ENCODE results near the gene MGP. TPM values are rescaled to one million over a fixed set of nuclear protein-coding genes. Genes with fewer than 3 reads are reported as not detected.

Gene MGP
- total and polyA plus RNA-seq, 2 of the 13 experiments (the other 11 are each of a cell fraction or from before 2014, with no cell fraction given) = not detected

GRCh38 chr12:14896521-14897169, 11.0 kb upstream of the MGP start:
- ATAC-seq (no peak), FAIRE-seq (no peak), DNase-seq (ENCODE audit: low spot score) (no peak)
- BruUV-seq (replicated peaks) = no TSS peak
- Histone ChIP-seq H3K9ac (ENCODE audit: insufficient read depth, low read depth, low read length) (no peak overlapping the region), H3K4me2 (ENCODE audit: low read depth, low read length) (no peak overlapping the region), H3K27me3 (ENCODE audit: control insufficient read depth in 1 of 2, insufficient read depth in 2 of 2, low read length in 2 of 2) (no peaks in the 10 kb centered on the region), H3K4me3 (replicated peaks in 1 of 3; ENCODE audit: insufficient read depth in 1 of 3, low read depth in 2 of 3, low read length in 3 of 3) (no peak overlapping the region), H3K79me2 (ENCODE audit: insufficient read depth, low read length) (no peaks in the 10 kb centered on the region), H4K20me1 (ENCODE audit: insufficient read depth, low read length) (no peaks in the 10 kb centered on the region), H2AFZ (ENCODE audit: low read length) (no peak overlapping the region), H3K4me1 (ENCODE audit: insufficient read depth, low read length) (no peaks in the 10 kb centered on the region), H3K36me3 (replicated peaks in 1 of 2; ENCODE audit: control insufficient read depth in 1 of 2, insufficient read depth in 2 of 2, low read length in 2 of 2) (no peaks in the 10 kb centered on the region), H3K27ac (ENCODE audit: extremely low read length, insufficient read depth, low read length) (no peak overlapping the region), H3K9me3 (ENCODE audit: low read length) (no peaks in the 10 kb centered on the region)
- ChIA-PET POLR2A (no interaction called here), CTCF (ENCODE audit: low intra/inter-chr PET ratio, low total read pairs) (no interaction called here)
- no peak for TF ChIP-seq SKI (IDR thresholded peaks at IDR 0.05; ENCODE audit: partially characterized antibody)
- no peak for TF ChIP-seq ZNF12 (CRISPR knock-in tag; IDR thresholded peaks at IDR 0.05)
- no peak for TF ChIP-seq ZFP41 (CRISPR knock-in tag; IDR thresholded peaks at IDR 0.05; ENCODE audit: borderline replicate concordance)
- no peak for TF ChIP-seq HBP1 (CRISPR knock-in tag; IDR thresholded peaks at IDR 0.05; ENCODE audit: low read depth)
- TF ChIP-seq ZFP36L1 (CRISPR knock-in tag; IDR thresholded peaks at IDR 0.05) = no peak
- TF ChIP-seq ZNF232 (CRISPR knock-in tag; IDR thresholded peaks at IDR 0.05; ENCODE audit: borderline replicate concordance) = no peak
- no peak for TF ChIP-seq ZNF501 (CRISPR knock-in tag; IDR thresholded peaks at IDR 0.05)
- no peak for TF ChIP-seq GMEB2 (CRISPR knock-in tag; IDR thresholded peaks at IDR 0.05; ENCODE audit: low read depth)
- TF ChIP-seq LCORL (IDR thresholded peaks at IDR 0.05) = no peak
- TF ChIP-seq LCORL (CRISPR knock-in tag; IDR thresholded peaks at IDR 0.05) = no peak
- TF ChIP-seq ZNF761 (CRISPR knock-in tag; conservative IDR thresholded peaks at IDR 0.05) = no peak
- TF ChIP-seq GPN1 (CRISPR knock-in tag; IDR thresholded peaks at IDR 0.05; ENCODE audit: borderline replicate concordance) = no peak
- TF ChIP-seq NR3C1 (CRISPR knock-in tag; IDR thresholded peaks at IDR 0.05) = no peak
- no peak for TF ChIP-seq RFX3 (CRISPR knock-in tag; IDR thresholded peaks at IDR 0.05)
- TF ChIP-seq KDM3A (CRISPR knock-in tag; IDR thresholded peaks at IDR 0.05; ENCODE audit: low read depth) = no peak
- no peak for TF ChIP-seq TAF15 (IDR thresholded peaks at IDR 0.05; ENCODE audit: low read depth, low read length, poor library complexity, severe bottlenecking)
- no peak for TF ChIP-seq ATF2 (CRISPR knock-in tag; IDR thresholded peaks at IDR 0.05)
- TF ChIP-seq DPF2 (CRISPR knock-in tag; IDR thresholded peaks at IDR 0.05; ENCODE audit: borderline replicate concordance, low read depth) = no peak
- no peak for TF ChIP-seq POGK (CRISPR knock-in tag; conservative IDR thresholded peaks at IDR 0.05)
- no peak for TF ChIP-seq ZNF331 (CRISPR knock-in tag; IDR thresholded peaks at IDR 0.05)
- 37% methylated on average over 7 of the region's 7 CpGs for WGBS (ENCODE audit: low lambda C conversion rate)
- intact Hi-C loops (cut with micrococcal nuclease; ENCODE audit: unreplicated experiment) (no loop called here), in situ Hi-C loops (cut with HindIII; ENCODE audit: extremely low pct_ligation_motif_present, low pct_unique_long_range_greater_than_20kb) (no loop called here)
